Measurements from ENCODE around the gene ZNF565.

- TF ChIP-seq, protein P1, sequence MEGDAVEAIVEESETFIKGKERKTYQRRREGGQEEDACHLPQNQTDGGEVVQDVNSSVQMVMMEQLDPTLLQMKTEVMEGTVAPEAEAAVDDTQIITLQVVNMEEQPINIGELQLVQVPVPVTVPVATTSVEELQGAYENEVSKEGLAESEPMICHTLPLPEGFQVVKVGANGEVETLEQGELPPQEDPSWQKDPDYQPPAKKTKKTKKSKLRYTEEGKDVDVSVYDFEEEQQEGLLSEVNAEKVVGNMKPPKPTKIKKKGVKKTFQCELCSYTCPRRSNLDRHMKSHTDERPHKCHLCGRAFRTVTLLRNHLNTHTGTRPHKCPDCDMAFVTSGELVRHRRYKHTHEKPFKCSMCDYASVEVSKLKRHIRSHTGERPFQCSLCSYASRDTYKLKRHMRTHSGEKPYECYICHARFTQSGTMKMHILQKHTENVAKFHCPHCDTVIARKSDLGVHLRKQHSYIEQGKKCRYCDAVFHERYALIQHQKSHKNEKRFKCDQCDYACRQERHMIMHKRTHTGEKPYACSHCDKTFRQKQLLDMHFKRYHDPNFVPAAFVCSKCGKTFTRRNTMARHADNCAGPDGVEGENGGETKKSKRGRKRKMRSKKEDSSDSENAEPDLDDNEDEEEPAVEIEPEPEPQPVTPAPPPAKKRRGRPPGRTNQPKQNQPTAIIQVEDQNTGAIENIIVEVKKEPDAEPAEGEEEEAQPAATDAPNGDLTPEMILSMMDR (IDR thresholded peaks at IDR 0.05): no peak
- TF ChIP-seq POLR2A (IDR thresholded peaks at IDR 0.05): no peak
Observed at GRCh38 chr19:36139120-36139472, 75.4 kb downstream of the ZNF565 start.
